Thyroid gland (tissue), 4 donors: ENCODE measurements around the gene PTPN3.

Experiments used
- CTCF ChIP-seq, 6 experiments: fragments of 200-600 bp in 3 of 6; fragments of 450-650 bp in 3 of 6; sonication (generic) in 3 of 6; IDR thresholded peaks; one replicate each; pipeline ENCODE4 v1.5.1; 2016 to 2019; ENCODE audit warnings: antibody characterized with exemption in 6 of 6, mild to moderate bottlenecking in 2 of 6, inconsistent platforms in 1 of 6, moderate library complexity in 1 of 6
- POLR2A ChIP-seq, 2 donors: fragments of 450-650 bp; IDR thresholded peaks; one replicate each; pipeline ENCODE4 v1.6.1; 2017; ENCODE audit warnings: antibody characterized with exemption in 2 of 2, mild to moderate bottlenecking in 2 of 2, moderate library complexity in 1 of 2

- TF ChIP-seq CTCF (IDR thresholded peaks at IDR 0.05) = no peak
- no peak for TF ChIP-seq POLR2A (IDR thresholded peaks at IDR 0.05)
These were observed 96.2 kb downstream of the PTPN3 start for GRCh38 chr9:109401990-109402318.
